Hematopoietic multipotent progenitor cell treated with erythropoietin and hydrocortisone succinate and interleukin-3 and kit ligand, for 4 days (in vitro differentiated cells): ENCODE data around the gene FAM171A2.
"Not testable (repeated sequence)": the region's sequence is repeated elsewhere in the genome, so short reads cannot be mapped to it uniquely, and the experiment has no call there.

Experiments
- DNase-seq: peaks from one replicate; pipeline ENCODE4 v3.0.0-alpha.2; 2015

The FAM171A2 gene

DNA sequence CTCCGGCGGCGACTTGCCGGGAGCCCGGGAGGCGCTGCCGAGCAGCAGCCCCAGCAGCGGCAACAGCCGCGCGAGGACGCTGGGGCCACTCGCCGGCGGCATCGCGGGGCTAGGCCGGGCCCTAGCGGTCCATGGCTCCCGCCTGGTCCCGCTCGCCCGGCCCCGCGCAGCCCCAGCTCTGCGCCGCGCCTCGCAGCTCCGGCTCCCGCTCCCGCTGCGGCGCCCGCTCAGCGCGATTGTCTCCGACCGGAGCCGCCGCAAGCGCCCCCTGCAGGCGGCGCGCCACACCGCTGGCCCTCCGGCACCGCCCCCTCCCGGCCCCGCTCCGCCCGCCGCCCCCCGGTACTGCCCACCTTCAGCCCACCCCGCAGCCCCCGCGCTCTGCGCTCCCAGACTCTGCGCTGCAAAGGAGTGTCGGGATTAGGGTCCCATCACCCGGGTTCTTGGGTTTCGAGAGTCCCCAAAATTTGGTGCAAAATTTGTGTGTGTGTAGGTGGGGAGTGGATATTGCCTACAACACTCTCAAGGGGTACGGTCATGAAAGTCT lies at the start of gene FAM171A2:
FAM171A2 (minus strand) TSS at position 241 of the 547 bp plus-strand sequence; CDS start at position 102, 139 bp downstream.
- peak; percentile 81 for DNase-seq

GRCh38 chr17:44409309-44410028 lies 45.8 kb upstream of the FAM171A2 start:
- DNase-seq = no peak

DNA sequence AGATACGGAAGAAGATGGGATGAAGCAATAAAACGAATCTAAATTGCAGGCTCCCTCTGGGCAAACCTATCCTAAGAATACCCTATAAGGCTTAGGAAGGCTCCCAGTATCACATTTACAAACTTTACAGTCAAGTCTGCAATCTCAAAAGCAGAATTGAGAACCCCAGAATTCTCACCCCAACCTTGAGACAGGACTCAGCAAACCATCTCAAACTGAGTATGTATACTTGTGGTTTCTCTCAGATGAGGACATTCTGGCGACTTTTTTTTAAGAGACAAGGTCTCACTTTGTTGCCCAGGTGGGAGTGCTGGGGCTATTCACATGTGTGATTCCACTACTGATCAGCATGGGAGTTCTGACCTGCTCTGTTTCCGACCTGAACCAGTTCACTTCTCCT lies 45.1 kb upstream of the FAM171A2 start:
- no peak for DNase-seq

GRCh38 chr17:44402564-44403172 lies 39.0 kb upstream of the FAM171A2 start:
- no peak for DNase-seq

- peak; percentile 65 for DNase-seq
Observed at GRCh38 chr17:44400226-44400847, 36.7 kb upstream of the FAM171A2 start.

- DNase-seq = no peak
Observed at GRCh38 chr17:44398692-44399691, 35.3 kb upstream of the FAM171A2 start.

DNA sequence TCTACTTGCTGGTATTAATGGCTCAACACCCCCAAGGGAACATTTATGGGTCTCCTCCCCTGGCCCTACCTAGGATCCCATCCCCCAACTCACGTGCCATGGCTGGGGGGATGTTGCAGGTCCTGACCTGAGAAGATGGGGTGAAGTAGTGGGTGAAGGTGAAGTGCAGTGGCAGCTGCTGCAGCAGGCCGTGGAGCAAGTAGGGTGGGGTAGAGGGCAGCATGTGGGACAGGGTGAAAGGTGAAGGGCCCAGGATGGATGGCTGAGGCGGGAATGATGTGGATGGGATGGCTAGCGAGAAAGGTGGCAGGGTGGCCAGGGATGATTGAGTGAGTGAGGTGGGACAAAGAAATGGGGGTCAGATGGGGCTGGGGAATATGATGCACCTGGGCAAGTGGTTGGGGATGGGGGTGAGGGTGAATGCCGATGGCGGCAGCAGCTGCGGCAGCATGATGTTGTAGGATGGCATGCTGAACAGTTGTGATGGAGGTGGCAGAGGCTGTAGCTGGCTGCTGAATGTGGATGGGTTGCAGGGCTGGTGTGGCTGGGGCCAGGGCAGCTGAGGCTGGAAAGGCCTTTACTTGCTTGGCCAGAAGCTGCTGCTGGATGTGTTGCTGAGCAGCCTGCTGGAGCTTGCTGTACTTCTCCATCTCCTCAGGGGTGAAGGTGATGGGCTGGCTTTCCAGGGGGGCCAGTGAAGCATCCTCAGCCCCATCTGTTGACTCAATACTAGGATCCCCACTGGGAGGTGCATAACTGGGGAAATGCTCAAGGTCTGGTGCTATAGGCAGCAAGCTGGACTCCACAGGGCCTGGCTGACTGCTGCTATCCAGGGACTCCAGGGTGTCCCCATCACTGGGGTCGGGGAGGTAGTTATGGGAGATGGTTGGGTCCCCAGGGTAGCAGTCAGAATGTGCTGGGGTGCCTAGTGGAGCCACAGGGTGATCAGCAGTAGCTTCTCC lies 34.1 kb upstream of the FAM171A2 start:
- DNase-seq = no peak

- DNase-seq = no peak
Observed at GRCh38 chr17:44396946-44397345, 33.3 kb upstream of the FAM171A2 start.

GRCh38 chr17:44394833-44395232 lies 31.2 kb upstream of the FAM171A2 start:
- no peak for DNase-seq

DNA sequence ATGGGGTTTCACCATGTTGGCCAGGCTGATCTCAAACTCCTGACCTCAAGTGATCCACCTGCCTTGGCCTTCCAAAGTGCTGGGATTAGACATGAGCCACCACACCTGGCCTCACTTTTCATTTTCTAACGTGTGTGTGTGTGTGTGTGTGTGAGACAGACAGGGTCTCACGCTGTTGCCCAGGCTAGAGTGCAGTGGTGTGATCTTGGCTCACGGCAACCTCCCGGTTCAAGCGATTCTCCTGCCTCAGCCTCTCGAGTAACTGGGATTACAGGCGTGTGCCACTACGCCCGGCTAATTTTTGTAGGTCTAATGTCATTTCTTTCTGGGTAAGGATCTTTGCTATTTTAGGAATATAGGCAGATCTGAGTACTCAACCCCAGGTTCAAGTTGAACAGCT lies 30.5 kb upstream of the FAM171A2 start:
- not testable (repeated sequence) for DNase-seq

DNA sequence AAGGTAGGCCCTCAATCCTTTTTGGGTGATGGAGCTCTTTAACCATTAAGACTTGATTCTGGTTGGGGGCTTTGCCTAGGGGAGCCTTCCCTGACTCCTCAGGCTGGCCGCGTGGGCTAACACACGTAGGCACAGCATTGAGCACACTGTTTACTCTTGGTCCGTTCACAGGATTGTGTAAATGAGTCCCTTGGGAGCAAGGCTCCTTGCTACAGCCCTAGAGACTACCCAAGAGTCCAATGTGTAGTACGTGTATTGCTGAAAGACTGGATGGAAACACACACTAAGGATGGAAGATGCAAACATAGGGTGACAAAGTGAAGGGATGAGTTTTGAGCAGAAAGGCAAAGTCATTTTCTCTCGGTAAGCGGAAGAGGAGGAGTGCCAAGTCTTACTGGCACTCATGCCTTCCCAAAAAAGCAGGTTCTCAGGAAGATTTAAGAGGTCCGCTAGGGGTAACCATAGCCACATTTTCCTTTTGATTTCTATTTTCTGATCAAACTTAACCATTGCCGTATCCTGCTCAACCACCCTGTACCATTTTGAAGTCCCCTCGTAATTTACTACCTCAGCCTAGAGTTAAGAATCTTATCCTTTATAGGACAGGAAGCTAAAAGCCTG lies 26.7 kb upstream of the FAM171A2 start:
- DNase-seq = peak; percentile 63

GRCh38 chr17:44389723-44390202 lies 26.1 kb upstream of the FAM171A2 start:
- DNase-seq = peak; percentile 99

DNA sequence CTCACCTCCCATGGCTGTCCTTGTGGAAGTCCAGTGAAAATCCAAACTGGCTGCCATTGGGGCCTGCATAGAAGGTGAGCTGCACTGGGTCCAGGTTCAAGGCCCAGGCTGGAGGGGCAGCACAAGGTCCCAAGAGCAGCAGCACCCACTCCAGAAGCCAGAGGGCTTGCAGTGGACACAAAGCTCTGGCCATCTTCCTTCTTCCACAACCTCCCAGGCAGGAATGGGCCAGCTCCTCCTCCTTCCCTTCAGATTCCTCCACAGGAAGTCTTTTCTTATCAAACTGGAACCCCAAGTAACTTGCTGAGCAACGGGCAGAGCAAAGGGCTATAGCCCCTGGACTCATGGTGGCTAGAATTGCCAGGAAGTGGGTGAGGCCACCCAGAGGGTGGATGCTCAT lies 25.6 kb upstream of the FAM171A2 start, which contains the start of gene ITGA2B:
ITGA2B (minus strand) TSS at position 369 of the 400 bp plus-strand sequence; CDS start at position 193, 176 bp downstream.
- no peak for DNase-seq

DNA sequence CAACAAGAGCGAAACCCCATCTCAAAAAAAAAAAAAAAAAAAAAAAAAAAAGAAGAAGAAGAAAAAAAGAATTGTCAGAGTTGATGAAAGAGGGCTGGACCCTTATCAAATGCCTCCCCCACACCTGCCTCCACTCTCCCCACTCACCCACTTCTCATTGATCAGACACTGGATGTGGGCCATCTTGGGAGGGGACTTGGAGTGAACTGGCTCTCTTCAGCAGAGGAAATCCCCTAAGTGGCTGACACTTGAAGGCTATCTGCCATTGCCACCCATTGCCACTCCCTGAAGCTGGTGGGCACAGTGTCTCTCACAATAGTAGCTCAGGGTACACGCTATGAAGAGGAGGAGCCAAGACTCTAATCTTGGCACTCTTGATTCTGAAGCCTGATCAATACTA lies 24.2 kb upstream of the FAM171A2 start:
- peak; percentile 86 for DNase-seq

- no peak for DNase-seq
Observed at GRCh38 chr17:44386182-44386525, 22.5 kb upstream of the FAM171A2 start.

GRCh38 chr17:44385287-44386181 lies 21.9 kb upstream of the FAM171A2 start:
- DNase-seq = peak; percentile 96

DNA sequence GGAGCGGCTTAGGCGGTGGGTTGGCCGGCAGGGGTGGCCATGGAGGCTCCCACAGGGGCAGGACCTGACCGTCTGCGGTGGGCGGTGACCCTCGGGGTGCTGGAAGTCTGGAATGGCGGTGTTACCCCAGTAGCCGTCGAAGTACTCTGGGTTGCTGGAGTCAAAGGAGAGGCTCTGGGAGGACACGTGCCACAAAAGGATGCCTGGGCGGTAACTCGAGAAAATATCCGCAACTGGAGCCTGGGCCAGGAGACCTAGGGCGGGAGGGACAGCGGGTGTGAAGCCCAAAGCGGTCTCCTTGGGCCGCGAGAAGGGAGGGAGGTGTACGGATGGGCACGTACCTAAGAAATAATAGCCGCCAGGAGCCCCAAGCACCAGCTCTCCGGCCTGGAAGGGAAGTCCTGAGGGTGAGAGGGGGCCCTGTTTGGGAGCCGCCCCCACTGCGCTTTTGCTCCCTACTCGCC lies 21.2 kb upstream of the FAM171A2 start:
- DNase-seq = no peak

GRCh38 chr17:44384281-44384822 lies 20.7 kb upstream of the FAM171A2 start:
- no peak for DNase-seq

GRCh38 chr17:44383861-44384260 lies 20.2 kb upstream of the FAM171A2 start:
- DNase-seq = no peak
